Endothelial cell of umbilical vein (primary cell): ENCODE measurements around the gene TMOD4. TPM values are rescaled to one million over a fixed set of nuclear protein-coding genes. Genes with fewer than 3 reads are reported as not detected.
A peak's percentile ranks its signal among the peaks of the same experiment; 100 is the strongest.

Experiments used
- BruUV-seq: library from RNA; stranded (reverse); fragments of 400-500 nt; replicated peaks from 2 replicates; lab custom pipeline; 2021; lab: Mats Ljungman, UMichigan
- CTCF ChIA-PET: fragments of 300-600, 350-600 bp; sonication (Branson Sonifier 250); formaldehyde crosslinking; loops from one replicate; lab custom pipeline; 2021; ENCODE audit warnings: antibody characterized with exemption, inconsistent platforms; lab: Charles Lee
- POLR2A ChIA-PET: fragments of 300-600, 350-600 bp; sonication (Branson Sonifier 250); formaldehyde crosslinking; loops from one replicate; lab custom pipeline; 2021; ENCODE audit warnings: antibody characterized with exemption, inconsistent platforms; lab: Charles Lee
- DNase-seq: peaks from one replicate; pipeline ENCODE4 v3.0.0-alpha.2; 2011; ENCODE audit warnings: low read depth, low spot score
- FAIRE-seq: peaks from 2 replicates; lab custom pipeline; 2011; peaks lifted over from hg19 to GRCh38; lab: Jason Lieb, UNC
- H2AFZ ChIP-seq: 2 replicates; pipeline ENCODE4 v1.6.0; 2012; ENCODE audit warnings: low read depth, low read length, control low read depth, inconsistent platforms
- H3K27ac ChIP-seq: 2 replicates; pipeline ENCODE4 v1.5.1; 2011; ENCODE audit warnings: low read depth, mild to moderate bottlenecking, control low read depth, low read length, moderate library complexity; ENCODE audit not compliant: insufficient read depth
- H3K27me3 ChIP-seq, 2 experiments: 2 replicates each; pipeline versions ENCODE4 v1.6.0 to v1.6.1; 2011; ENCODE audit warnings: low read length in 2 of 2, mixed read lengths in 1 of 2; ENCODE audit not compliant: control insufficient read depth in 2 of 2, insufficient read depth in 2 of 2
- H3K36me3 ChIP-seq, 2 experiments: 2 replicates in 1 of 2; 3 replicates in 1 of 2; pipeline ENCODE4 v1.5.1; 2011; ENCODE audit warnings: low read length in 2 of 2, mild to moderate bottlenecking in 1 of 2, moderate library complexity in 1 of 2; ENCODE audit not compliant: control insufficient read depth in 2 of 2, insufficient read depth in 2 of 2; ENCODE audit errors: extremely low read depth in 1 of 2
- H3K4me1 ChIP-seq: 3 replicates; pipeline ENCODE4 v1.5.1; 2011; ENCODE audit warnings: mild to moderate bottlenecking, low read length; ENCODE audit not compliant: control insufficient read depth, insufficient read depth; ENCODE audit errors: extremely low read depth
- H3K4me2 ChIP-seq: 2 replicates; pipeline ENCODE4 v1.6.1; 2011; ENCODE audit warnings: low read length, control low read depth, mixed read lengths; ENCODE audit not compliant: insufficient read depth
- H3K4me3 ChIP-seq, 3 experiments: fragments of 200-600 bp in 1 of 3; sonication (generic), shearing (Covaris generic) in 1 of 3; replicated peaks in 1 of 3; 2 replicates each; pipeline ENCODE4 v1.5.1; 2011 to 2016; ENCODE audit warnings: control low read depth in 3 of 3, low read length in 3 of 3, mild to moderate bottlenecking in 2 of 3, inconsistent platforms in 1 of 3, low read depth in 1 of 3, moderate library complexity in 1 of 3; ENCODE audit not compliant: insufficient read depth in 1 of 3
- H3K79me2 ChIP-seq: 2 replicates; pipeline ENCODE4 v1.6.0; 2012; ENCODE audit warnings: low read length, inconsistent platforms; ENCODE audit not compliant: control insufficient read depth, insufficient read depth
- H3K9ac ChIP-seq: replicated peaks from 2 replicates; pipeline ENCODE3; 2011; ENCODE audit warnings: low read length, control low read depth; ENCODE audit not compliant: insufficient read depth; ENCODE audit errors: extremely low read depth
- H3K9me1 ChIP-seq: replicated peaks from 3 replicates; pipeline ENCODE4 v1.6.0; 2011; ENCODE audit warnings: mild to moderate bottlenecking, low read length; ENCODE audit not compliant: control insufficient read depth, insufficient read depth; ENCODE audit errors: extremely low read depth
- H3K9me3 ChIP-seq: replicated peaks from 2 replicates; pipeline ENCODE4 v1.5.1; 2012; ENCODE audit warnings: low read length, inconsistent platforms; ENCODE audit not compliant: control insufficient read depth, insufficient read depth
- H4K20me1 ChIP-seq: replicated peaks from 2 replicates; pipeline ENCODE3; 2011; ENCODE audit warnings: mild to moderate bottlenecking, low read length; ENCODE audit not compliant: control insufficient read depth, insufficient read depth; ENCODE audit errors: extremely low read depth
- FOS ChIP-seq: IDR thresholded peaks from 2 replicates; pipeline ENCODE4 v1.6.1; 2011; ENCODE audit warnings: mild to moderate bottlenecking, low read length, moderate library complexity, borderline replicate concordance; ENCODE audit not compliant: insufficient read depth
- GATA2 ChIP-seq: IDR thresholded peaks from 2 replicates; pipeline ENCODE4 v1.7.0; 2011; ENCODE audit warnings: low read depth, mild to moderate bottlenecking, moderate library complexity, mixed read lengths, low read length; ENCODE audit not compliant: insufficient read length, insufficient read depth
- JUN ChIP-seq: IDR thresholded peaks from 2 replicates; pipeline ENCODE4 v1.6.1; 2011; ENCODE audit warnings: borderline replicate concordance, low read depth; ENCODE audit not compliant: insufficient read length, insufficient read depth
- MYC ChIP-seq: IDR thresholded peaks from one replicate; pipeline ENCODE4 v1.6.1; 2011; ENCODE audit warnings: mild to moderate bottlenecking, low read depth, low read length
- dilution Hi-C: fragments of 300-500 bp; cut with MboI; formaldehyde crosslinking; loops from one replicate; pipeline ENCODE4 v1.15.0; 2019; ENCODE audit warnings: low sequenced_read_pairs; ENCODE audit not compliant: extremely low pct_ligation_motif_present
- intact Hi-C: fragments of 100-400 bp; cut with micrococcal nuclease; formaldehyde crosslinking; loops from one replicate; pipeline ENCODE4 v1.10.0; 2022
- polyA plus RNA-seq, 4 experiments: library from polyadenylated mRNA; depleted of rRNA in 3 of 4; stranded (reverse) in 3 of 4; unstranded in 1 of 4; fragments of >200 nt; gene quantifications; 2 replicates each; pipeline versions ENCODE4 v1.2.1 to v1.2.3, GENCODE V29; 2011 to 2012; ENCODE audit warnings: missing spikeins in 1 of 4
- total RNA-seq: library from RNA; stranded (reverse); gene quantifications from 2 replicates; pipeline ENCODE4 v1.2.3, GENCODE V29; 2021

TMOD4 gene
- total and polyA plus RNA-seq, 2 donors (not counting 3 experiments of a cell fraction or from before 2014, with no cell fraction given): 0.22 to 1.4 TPM

- H3K4me1 ChIP-seq: peaks cover 25% of the 10 kb centered on the region
- H2AFZ ChIP-seq: no peak overlapping the region
- no peaks in the 10 kb centered on the region for H3K9me3 ChIP-seq
- H3K9ac ChIP-seq: peak overlapping the region; percentile 93
- ChIA-PET POLR2A (interaction anchor here (1.5 kb wide), 1 partner anchor 10 kb away, joined by 4 read pairs; the partner anchor contains the start of gene VPS72), CTCF (interaction anchor here (0.6 to 2.3 kb wide), 4 partner anchors 10 to 100 kb away, joined by 3 to 15 read pairs (median 4); partner anchors contain the start of gene VPS72)
- dilution Hi-C loops (no loop called here), intact Hi-C loops (loop anchor here (5.0 to 10.0 kb wide), 2 partner anchors 127 to 965 kb away; partner anchors contain the start of genes ANP32E and PI4KB)
- H3K79me2 ChIP-seq: peaks cover 62% of the 10 kb centered on the region
- no peaks in the 10 kb centered on the region for H3K9me1 ChIP-seq
- peak overlapping the region; percentile 82 for H3K27ac ChIP-seq
- peaks cover 0 to 3% of the 10 kb centered on the region in 2 experiments for H3K36me3 ChIP-seq
- H3K4me2 ChIP-seq: peak overlapping the region; percentile 98
- H3K4me3 ChIP-seq: peak overlapping the region; percentile 86 to 96 (median 93)
- BruUV-seq: no TSS peak
- peak; percentile 91 for FAIRE-seq
- H4K20me1 ChIP-seq: peaks cover 10% of the 10 kb centered on the region
- no peaks in the 10 kb centered on the region for H3K27me3 ChIP-seq
- TF ChIP-seq GATA2 (no peak), FOS (peak; percentile 10), JUN (peak; percentile 16), MYC (no peak)
- DNase-seq: peak; percentile 43
Measured at GRCh38 chr1:151199873-151200581, 24.2 kb upstream of the TMOD4 start.
